Measurements from ENCODE around the gene CALM3. TPM values are rescaled to one million over a fixed set of nuclear protein-coding genes. Genes with fewer than 3 reads are reported as not detected.

CALM3 gene
- total RNA-seq, 1 experiment from 2014 or later = 182 TPM

GRCh38 chr19:46635920-46636761, 35.0 kb downstream of the CALM3 start, which contains the start of gene GNG8:
Gene GNG8 (minus strand): TSS chr19:46636202. CDS start chr19:46634682, 1,520 bp downstream.
- Mint-ChIP-seq H3K9me3 (ENCODE audit: low read depth, unreplicated experiment) (no peaks in the 10 kb centered on the region), H3K27ac (ENCODE audit: unreplicated experiment) (no peak within 1 kb of the TSS), H3K36me3 (ENCODE audit: insufficient read depth, unreplicated experiment) (no peaks in the 10 kb centered on the region), H3K4me1 (ENCODE audit: low read depth, unreplicated experiment) (peaks cover 10% of the 10 kb centered on the region), H3K4me3 (ENCODE audit: low read depth, unreplicated experiment) (no peak within 1 kb of the TSS), H3K27me3 (ENCODE audit: unreplicated experiment) (peaks cover 40% of the 10 kb centered on the region)
- intact Hi-C loops (cut with micrococcal nuclease; ENCODE audit: unreplicated experiment) = no loop called here
- DNase-seq = no peak
- no TSS peak for BruUV-seq (replicated peaks)
- no peak for TF ChIP-seq CTCF (IDR thresholded peaks at IDR 0.05; ENCODE audit: unreplicated experiment)
- CTCF ChIA-PET = no interaction called here

- no peaks in the 10 kb centered on the region for H3K36me3 Mint-ChIP-seq (ENCODE audit: insufficient read depth, unreplicated experiment)
- CTCF ChIA-PET = interaction anchor here (0.6 to 1.2 kb wide), 2 partner anchors 24 to 354 kb away, joined by 4 to 12 read pairs; partner anchors contain the start of gene DACT3
Observed at GRCh38 chr19:46637224-46637623, 36.1 kb downstream of the CALM3 start.

GRCh38 chr19:46639358-46640182, 38.4 kb downstream of the CALM3 start:
- CTCF ChIA-PET = interaction anchor here (0.5 kb wide), 2 partner anchors 75 to 650 kb away, joined by 3 read pairs; no protein-coding TSS in a partner anchor
- intact Hi-C loops (cut with micrococcal nuclease; ENCODE audit: unreplicated experiment) = no loop called here
- Mint-ChIP-seq H3K4me3 (ENCODE audit: low read depth, unreplicated experiment) (no peak overlapping the region), H3K36me3 (ENCODE audit: insufficient read depth, unreplicated experiment) (no peaks in the 10 kb centered on the region), H3K4me1 (ENCODE audit: low read depth, unreplicated experiment) (no peaks in the 10 kb centered on the region), H3K9me3 (ENCODE audit: low read depth, unreplicated experiment) (no peaks in the 10 kb centered on the region), H3K27me3 (ENCODE audit: unreplicated experiment) (peaks cover 32% of the 10 kb centered on the region), H3K27ac (ENCODE audit: unreplicated experiment) (no peak overlapping the region)
- DNase-seq = no peak
- TF ChIP-seq CTCF (IDR thresholded peaks at IDR 0.05; ENCODE audit: unreplicated experiment) = no peak
- no TSS peak for BruUV-seq (replicated peaks)

More at GRCh38 chr19:46637224-46637623, 36.1 kb downstream of the CALM3 start:
- Mint-ChIP-seq H3K4me3 (ENCODE audit: low read depth, unreplicated experiment) (no peak overlapping the region), H3K27ac (ENCODE audit: unreplicated experiment) (no peak overlapping the region), H3K27me3 (ENCODE audit: unreplicated experiment) (peaks cover 37% of the 10 kb centered on the region), H3K9me3 (ENCODE audit: low read depth, unreplicated experiment) (no peaks in the 10 kb centered on the region), H3K4me1 (ENCODE audit: low read depth, unreplicated experiment) (peaks cover 10% of the 10 kb centered on the region)
- intact Hi-C loops (cut with micrococcal nuclease; ENCODE audit: unreplicated experiment) = no loop called here
- BruUV-seq (replicated peaks) = no TSS peak
- DNase-seq = no peak
- TF ChIP-seq CTCF (IDR thresholded peaks at IDR 0.05; ENCODE audit: unreplicated experiment) = no peak

GRCh38 chr19:46640656-46641055, 39.5 kb downstream of the CALM3 start:
- peak overlapping the region; percentile 21 for H3K4me3 Mint-ChIP-seq (ENCODE audit: low read depth, unreplicated experiment)
- H3K27ac Mint-ChIP-seq (ENCODE audit: unreplicated experiment) = no peak overlapping the region
- no peak for DNase-seq
- H3K27me3 Mint-ChIP-seq (ENCODE audit: unreplicated experiment) = peaks cover 42% of the 10 kb centered on the region
- no peak for TF ChIP-seq CTCF (IDR thresholded peaks at IDR 0.05; ENCODE audit: unreplicated experiment)
- H3K36me3 Mint-ChIP-seq (ENCODE audit: insufficient read depth, unreplicated experiment) = no peaks in the 10 kb centered on the region
- intact Hi-C loops (cut with micrococcal nuclease; ENCODE audit: unreplicated experiment) = no loop called here
- no peaks in the 10 kb centered on the region for H3K4me1 Mint-ChIP-seq (ENCODE audit: low read depth, unreplicated experiment)
- H3K9me3 Mint-ChIP-seq (ENCODE audit: low read depth, unreplicated experiment) = no peaks in the 10 kb centered on the region
- BruUV-seq (replicated peaks) = no TSS peak
- CTCF ChIA-PET = no interaction called here
